ENCODE results near the gene ZNF566.

The ZNF566 gene

GRCh38 chr19:36449059-36449670, 40.2 kb downstream of the ZNF566 start:
- in situ Hi-C loops (cut with HindIII; ENCODE audit: low sequenced_read_pairs), result no loop called here

DNA sequence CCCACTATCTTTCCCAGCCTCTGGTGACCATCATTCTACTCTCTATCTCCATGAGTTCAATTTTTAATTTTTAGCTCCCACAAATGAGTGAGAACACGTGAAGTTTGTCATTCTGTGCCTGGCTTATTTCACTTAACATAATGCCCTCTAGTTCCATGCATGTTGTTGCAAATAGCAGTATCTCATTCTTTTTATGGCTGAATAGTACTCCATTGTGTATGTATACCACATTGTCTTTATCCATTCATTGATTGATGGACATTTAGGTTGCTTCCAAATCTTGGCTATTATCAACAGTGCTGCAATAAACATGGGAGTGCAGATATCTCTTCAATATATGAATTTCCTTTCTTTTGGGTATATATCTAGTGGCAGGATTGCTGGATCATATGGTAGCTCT, 48.0 kb downstream of the ZNF566 start:
- in situ Hi-C loops (cut with HindIII; ENCODE audit: low sequenced_read_pairs), result no loop called here

- in situ Hi-C loops (cut with HindIII; ENCODE audit: low sequenced_read_pairs), result no loop called here
Observed at GRCh38 chr19:36436531-36436930, 52.8 kb downstream of the ZNF566 start.

- in situ Hi-C loops (cut with HindIII; ENCODE audit: low sequenced_read_pairs), result no loop called here
Observed at GRCh38 chr19:36423925-36424324, 65.4 kb downstream of the ZNF566 start.

DNA sequence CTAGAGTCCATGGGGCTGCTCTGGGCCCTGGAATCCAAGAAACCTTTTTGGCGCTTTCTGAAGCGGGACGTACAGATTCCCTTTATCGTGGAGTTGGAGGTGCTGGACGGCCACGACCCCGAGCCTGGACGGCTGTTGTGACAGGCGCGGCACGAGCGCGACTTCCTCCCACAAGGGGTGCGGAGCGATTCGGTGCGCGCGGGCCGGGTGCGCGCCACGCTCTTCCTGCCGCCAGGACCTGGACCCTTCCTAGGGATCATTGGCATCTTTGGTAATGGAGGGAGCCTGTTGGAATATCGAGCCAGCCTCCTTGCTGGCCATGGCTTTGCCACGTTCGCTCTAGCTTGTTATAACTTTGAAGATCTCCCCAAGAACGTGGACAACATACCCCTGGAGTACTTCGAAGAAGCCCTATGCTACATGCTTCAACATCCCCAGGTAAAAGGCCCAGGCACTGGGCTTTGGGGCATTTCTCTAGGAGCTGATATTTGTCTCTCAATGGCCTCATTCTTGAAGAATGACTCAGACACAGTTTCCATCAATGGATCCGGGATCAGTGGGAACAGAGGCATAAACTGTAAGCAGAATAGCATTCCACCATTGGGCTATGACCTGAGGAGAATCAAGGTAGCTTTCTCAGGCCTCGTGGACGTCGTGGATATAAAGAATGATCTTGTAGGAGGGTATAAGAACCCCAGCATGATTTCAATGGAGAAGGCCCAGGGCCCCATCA, 67.4 kb downstream of the ZNF566 start:
- in situ Hi-C loops (cut with HindIII; ENCODE audit: low sequenced_read_pairs), result no loop called here

DNA sequence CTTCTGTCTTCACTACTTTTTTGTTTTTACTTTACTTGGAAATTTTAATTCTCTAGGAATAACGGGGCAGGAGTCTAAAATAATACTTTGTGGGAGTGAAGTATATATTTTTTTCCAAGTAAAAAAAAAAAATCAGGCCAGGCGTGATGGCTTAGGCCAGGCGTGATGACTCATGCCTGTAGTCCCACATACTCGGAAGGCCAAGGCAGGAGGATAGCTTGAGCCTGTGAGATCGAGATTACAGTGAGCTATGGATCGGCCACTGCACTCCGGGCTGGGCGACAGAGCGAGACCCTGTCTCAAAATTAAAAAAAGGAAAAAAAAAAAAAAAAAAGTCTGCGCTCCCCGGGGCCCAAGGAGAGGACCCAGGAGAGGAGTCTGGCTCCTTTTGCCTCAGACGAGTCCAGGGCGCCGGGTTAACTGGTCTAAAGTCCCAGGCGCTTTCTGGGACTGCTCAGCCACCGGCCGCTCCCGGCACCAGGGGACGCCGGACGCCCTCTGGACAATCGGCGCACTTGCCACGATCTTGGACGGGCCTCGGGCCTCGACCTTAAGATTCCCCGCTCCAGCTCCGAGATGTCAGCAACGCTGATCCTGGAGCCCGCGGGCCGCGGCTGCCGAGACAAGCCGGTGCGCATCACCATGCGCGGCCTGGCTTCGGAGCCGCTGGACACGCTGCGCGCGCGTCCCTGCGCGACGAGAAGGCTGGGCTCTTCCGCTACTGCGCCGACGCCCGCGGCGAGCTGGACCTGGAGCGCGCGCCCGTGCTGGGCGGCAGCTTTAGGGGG, 68.2 kb downstream of the ZNF566 start:
- in situ Hi-C loops (cut with HindIII; ENCODE audit: low sequenced_read_pairs), result no loop called here

DNA sequence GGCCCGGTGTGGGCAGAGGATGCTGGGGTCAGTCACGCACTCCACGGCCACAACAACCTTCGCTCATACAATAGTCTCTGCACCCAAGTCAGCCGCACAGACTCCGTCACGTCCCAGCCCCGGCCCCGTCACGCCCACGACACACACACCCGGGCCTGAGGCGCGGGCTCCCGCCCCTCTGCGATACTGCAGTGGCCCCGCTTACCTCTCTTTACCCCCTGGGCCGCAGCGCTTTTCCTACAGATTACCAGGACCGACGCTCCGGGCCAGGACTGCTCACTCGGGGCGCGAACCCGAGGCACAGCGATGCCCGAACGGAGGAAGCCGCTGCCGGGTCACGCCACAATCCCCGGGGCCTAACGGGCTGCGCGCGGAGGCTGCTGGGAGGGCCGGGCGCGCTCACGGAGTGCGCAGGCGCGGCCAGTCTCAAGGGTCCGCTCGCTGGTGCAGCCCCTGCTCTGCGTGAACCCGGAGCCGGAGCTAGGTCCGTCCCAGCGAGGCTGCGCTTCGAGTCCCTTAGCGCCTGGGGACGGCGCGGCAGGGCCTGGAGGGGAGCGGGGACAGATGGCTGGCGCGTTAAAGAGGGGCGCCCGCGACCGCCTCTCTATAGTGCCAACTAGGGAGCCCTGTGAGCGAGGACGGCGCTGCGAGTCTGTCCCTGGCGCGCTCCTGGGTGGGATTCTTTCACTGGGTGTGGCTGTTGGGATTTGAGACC, 70.9 kb downstream of the ZNF566 start, which contains the start of gene ZFP82:
ZFP82 (minus strand) TSS at position 358 of the 715 bp plus-strand sequence. CDS start 8,855 bp downstream, outside the sequence.
- in situ Hi-C loops (cut with HindIII; ENCODE audit: low sequenced_read_pairs), result no loop called here

DNA sequence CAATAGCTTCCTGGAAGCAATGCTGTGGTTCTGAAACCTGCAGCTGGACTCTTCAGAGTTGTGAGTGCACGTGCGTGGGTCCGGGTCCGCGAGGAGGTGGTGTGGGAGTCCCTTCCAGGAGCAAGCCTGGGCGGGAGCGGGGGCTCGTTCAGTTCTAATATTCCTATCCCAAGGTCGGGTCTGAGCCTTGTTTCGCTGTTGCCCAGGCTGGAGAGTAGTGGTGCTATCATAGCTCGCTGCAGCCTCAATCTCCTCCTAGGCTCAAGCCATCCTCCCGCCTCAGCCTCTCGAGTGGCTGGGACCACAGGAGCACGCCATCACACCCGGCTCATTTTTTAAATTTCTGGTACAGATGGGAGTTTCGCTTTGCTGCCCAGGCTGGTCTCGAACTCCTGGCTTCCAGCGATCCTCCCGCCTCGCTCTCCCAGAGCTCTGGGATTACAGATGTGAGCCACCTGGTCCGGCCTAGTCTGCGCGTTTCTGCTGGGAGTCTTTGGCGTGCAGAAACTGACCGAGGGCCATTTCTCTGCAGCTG, 71.5 kb downstream of the ZNF566 start:
- in situ Hi-C loops (cut with HindIII; ENCODE audit: low sequenced_read_pairs), result no loop called here

DNA sequence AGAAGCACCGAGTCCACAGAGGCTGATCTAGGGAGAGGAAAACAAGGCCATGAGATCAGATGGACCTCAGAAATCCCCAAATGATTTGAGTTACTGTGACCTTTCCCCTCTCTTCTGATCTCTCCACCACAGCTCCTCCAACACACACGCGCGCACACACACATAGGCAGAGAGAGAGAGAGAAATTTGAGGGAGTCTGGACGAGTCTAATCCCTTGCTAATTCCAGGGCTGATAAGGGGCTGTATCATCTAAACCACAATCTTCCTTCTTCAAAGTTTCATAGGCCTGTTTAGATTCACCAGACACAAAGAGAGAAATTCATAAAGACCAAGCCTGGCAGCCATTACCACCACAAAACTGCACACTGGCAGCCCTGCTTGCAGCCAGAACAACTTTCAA, 79.5 kb downstream of the ZNF566 start:
- in situ Hi-C loops (cut with HindIII; ENCODE audit: low sequenced_read_pairs), result no loop called here

DNA sequence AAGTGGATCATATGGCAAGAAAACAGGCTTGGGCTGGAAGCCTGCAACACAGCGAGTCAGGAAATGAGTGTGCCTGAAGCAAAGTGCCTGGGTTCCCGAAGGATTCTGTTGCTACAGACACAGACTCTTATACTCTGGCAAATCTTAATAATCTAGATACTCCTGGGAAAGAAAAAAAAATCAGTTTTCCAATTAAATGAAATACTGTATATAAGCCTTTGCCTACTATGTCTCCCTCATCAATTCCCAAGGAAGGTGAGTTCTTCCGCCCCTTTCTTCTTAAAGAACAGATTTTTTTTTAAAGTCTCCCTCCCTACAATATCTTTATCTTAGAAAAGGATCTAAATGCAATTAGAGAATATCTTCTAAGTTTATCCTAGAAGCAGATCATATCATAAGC, 81.3 kb downstream of the ZNF566 start:
- in situ Hi-C loops (cut with HindIII; ENCODE audit: low sequenced_read_pairs), result no loop called here

GRCh38 chr19:36404498-36404897, 84.9 kb downstream of the ZNF566 start:
- in situ Hi-C loops (cut with HindIII; ENCODE audit: low sequenced_read_pairs), result no loop called here

- in situ Hi-C loops (cut with HindIII; ENCODE audit: low sequenced_read_pairs), result no loop called here
Observed at GRCh38 chr19:36401475-36401874, 87.9 kb downstream of the ZNF566 start.

GRCh38 chr19:36398571-36398970, 90.8 kb downstream of the ZNF566 start:
- in situ Hi-C loops (cut with HindIII; ENCODE audit: low sequenced_read_pairs), result no loop called here

Data from endothelial cell of hepatic sinusoid (primary cell).